PC-3 (cell line): Measurements from ENCODE around the gene ACTG1.

ENCODE experiments used
- EZH2 ChIP-seq: fragments of 300-600 bp; sonication (generic); IDR thresholded peaks from one replicate; pipeline ENCODE4 v1.6.1; 2017; ENCODE audit warnings: antibody characterized with exemption, mild to moderate bottlenecking, low read length; ENCODE audit not compliant: unreplicated experiment
- EZH2phosphoT487 ChIP-seq: fragments of 300-600 bp; sonication (generic); IDR thresholded peaks from 2 replicates; pipeline ENCODE4 v1.6.1; 2018; ENCODE audit warnings: mild to moderate bottlenecking, antibody characterized with exemption, low read length, borderline replicate concordance
- TF ChIP-seq, protein P1 (sequence below): fragments of 300-600 bp; sonication (generic); conservative IDR thresholded peaks from 2 replicates; pipeline ENCODE4 v1.5.1; 2017; ENCODE audit warnings: antibody characterized with exemption, low read depth, mild to moderate bottlenecking, low read length

DNA sequence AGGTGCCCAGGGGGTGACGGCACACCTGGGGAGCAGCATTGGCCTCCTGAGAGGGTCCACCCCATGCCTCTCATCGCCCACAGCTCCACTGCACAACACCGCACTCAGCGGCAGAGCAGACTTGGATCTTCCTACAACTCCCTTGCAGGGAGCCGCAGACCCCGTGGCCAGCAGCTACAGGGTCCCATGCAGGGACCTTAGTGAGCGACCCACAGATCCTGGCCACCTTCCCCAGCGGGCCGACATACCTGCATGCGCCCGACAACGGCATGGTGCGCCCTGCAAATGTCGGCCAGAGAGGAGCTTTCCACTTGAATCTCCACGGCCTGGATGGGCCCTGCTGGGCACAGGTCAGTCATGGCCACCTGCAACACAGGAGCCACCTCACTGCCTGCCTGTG, 31.2 kb upstream of the ACTG1 start:
- TF ChIP-seq, protein P1, sequence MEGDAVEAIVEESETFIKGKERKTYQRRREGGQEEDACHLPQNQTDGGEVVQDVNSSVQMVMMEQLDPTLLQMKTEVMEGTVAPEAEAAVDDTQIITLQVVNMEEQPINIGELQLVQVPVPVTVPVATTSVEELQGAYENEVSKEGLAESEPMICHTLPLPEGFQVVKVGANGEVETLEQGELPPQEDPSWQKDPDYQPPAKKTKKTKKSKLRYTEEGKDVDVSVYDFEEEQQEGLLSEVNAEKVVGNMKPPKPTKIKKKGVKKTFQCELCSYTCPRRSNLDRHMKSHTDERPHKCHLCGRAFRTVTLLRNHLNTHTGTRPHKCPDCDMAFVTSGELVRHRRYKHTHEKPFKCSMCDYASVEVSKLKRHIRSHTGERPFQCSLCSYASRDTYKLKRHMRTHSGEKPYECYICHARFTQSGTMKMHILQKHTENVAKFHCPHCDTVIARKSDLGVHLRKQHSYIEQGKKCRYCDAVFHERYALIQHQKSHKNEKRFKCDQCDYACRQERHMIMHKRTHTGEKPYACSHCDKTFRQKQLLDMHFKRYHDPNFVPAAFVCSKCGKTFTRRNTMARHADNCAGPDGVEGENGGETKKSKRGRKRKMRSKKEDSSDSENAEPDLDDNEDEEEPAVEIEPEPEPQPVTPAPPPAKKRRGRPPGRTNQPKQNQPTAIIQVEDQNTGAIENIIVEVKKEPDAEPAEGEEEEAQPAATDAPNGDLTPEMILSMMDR = no peak
- TF ChIP-seq EZH2 (no peak), EZH2phosphoT487 (no peak)
